Hippocampal formation (tissue), 2 donors: ENCODE measurements around the gene C6orf163.

Source experiments
- DNase-seq, 2 donors: peaks; one replicate each; lab custom pipeline; 2025; lab: John Stamatoyannopoulos, UW

C6orf163 gene

DNA sequence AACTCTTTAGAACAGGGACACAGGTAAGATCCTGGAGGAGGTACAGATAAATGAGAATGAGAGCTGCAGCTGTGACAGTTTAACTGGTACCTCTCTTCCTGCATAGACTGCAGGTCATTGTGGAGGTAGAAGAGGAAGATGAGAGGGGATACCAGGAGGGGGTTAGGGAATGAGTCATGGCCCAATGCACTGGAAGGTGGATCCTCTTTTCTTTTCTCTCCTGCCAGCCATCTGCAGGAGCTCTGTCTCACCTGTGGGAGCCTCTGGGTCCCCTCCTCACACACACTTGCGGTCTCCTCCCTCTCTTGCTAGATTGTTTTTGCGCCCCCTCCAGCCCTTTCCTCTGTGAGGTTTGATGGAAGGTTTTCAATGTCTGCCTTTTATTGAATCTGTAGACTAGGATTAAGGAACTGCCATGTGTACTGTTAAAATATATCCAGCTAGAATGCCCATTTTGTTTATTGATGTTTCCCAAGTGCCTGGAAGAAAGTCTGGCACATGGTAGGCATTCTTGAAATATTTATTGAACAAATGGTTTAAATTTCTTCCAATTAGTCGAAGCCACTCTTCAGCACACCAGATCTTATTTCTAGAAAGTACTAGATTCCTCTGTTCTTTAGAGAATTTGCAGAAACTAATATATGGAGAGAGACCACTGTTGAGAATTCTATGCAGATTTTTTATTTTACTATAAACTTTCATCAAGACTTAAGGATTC is 13.0 kb downstream of the C6orf163 start:
- no peak for DNase-seq

GRCh38 chr6:87364602-87365252 is 20.1 kb downstream of the C6orf163 start:
- DNase-seq: no peak

DNA sequence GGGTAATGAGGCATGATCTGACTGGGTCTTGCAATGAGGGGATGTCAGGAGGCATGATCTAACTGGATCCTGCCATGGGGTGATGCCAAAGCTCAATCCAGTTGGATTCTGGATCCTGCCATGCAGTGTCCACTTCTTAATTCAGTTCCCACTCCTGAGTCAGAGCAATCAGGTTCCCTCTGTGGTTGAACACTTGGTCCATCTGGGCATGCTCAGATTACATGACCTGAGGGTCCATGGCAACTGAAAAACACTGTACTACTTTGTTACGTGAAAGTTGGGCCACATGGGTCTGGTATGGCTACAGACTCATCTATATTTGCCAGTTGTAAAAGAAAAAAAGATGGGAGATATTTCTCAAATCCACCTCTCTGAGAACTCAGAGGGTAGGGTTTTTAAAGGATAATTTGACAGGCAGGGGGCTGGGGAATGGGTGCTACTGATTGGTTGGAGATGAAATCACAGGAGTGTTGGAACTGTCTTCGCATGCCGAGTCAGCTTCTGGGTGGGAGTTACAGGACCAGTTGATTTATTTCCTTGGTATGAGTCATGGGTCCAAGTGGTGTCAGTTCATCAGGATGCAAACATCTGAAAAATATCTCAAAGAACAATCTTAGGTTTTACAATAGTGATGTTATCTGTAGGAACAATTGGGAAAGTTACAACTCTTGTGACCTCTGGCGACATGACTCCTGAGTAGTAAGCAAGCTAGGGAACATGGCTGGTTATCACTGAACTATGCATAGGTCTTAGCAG is 21.6 kb downstream of the C6orf163 start:
- DNase-seq: no peak

GRCh38 chr6:87366899-87367298 is 22.3 kb downstream of the C6orf163 start:
- no peak for DNase-seq

DNA sequence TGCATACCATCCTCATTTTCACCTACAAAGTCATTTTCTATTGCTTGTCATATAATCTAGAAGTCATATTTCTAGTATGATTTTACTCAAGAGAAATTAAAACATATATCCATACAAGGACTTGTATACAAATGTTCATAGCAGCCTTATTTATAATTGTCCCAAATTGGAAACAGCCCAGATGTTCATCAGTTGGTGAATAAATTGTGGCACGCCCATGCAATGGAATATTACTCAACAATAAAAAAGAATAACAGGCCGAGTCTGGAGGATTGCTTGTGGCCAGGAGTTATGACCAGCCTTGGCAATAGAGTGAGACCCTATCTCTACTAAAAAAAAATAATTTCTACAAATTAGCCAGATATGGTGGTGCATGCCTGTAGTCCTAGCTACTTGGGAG is 28.8 kb downstream of the C6orf163 start:
- no peak for DNase-seq

DNA sequence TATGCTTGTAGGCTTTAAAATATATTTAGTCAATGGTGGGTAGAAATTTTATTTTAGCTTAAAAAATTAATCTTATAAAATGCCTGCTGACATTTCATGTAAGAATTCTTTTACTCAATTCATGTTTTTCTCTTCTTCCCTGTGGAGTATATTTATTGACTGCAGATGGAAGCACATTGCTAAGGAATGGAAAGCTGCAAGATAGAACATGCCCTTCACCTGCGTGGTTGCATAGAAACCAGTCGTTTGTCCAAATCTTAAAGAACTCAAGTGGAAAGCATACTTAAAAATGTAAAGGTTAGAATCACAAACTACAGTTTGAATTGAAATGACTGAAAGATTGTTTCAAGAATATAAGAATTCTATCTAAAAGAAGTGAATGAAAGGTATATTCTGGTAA is 30.7 kb downstream of the C6orf163 start:
- no peak for DNase-seq

GRCh38 chr6:87376643-87377042 is 32.0 kb downstream of the C6orf163 start:
- no peak for DNase-seq

DNA sequence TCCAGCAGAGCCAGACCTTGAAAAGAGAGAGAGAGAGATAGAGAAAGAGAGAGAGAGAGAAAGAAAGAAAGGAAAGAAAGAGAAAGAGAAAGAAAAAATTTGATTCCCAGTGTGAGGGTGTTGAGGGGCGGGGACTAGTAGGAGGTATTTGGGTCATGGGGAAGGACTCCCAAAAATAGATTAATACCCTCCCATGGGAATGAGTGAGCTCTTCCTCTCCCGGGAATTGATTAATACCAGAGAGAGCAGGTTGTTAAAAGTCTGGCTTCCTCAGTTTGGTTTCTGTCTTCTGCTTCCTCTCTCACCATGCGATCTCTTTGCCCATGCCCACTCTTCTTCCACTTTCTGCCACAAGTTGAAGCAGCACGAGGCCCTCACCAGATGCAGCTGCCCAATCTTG is 34.3 kb downstream of the C6orf163 start:
- DNase-seq: no peak

GRCh38 chr6:87382861-87383260 is 38.2 kb downstream of the C6orf163 start:
- DNase-seq: no peak

GRCh38 chr6:87384038-87384437 is 39.4 kb downstream of the C6orf163 start:
- DNase-seq: no peak

DNA sequence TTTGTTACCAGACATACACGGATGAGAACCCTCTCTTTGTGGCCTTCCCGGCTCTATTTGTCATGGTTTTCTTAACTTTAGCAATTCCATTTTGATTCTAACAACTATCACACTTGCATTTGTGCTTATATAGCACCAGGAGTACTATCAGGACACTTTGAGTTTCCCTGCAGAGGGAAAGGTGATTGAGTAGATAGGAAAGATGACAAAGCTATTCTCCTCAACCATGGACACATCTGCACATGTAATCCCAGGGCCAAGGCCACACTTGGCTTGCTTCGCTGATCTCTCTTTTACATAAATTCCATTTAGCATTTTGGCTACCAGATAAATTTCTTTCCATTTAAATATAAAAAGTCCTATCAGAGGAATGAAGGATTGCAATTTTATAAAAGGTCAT is 39.8 kb downstream of the C6orf163 start:
- no peak for DNase-seq

GRCh38 chr6:87391334-87391733 is 46.7 kb downstream of the C6orf163 start:
- peak in 1 of 2 donors; percentile 2 for DNase-seq

DNA sequence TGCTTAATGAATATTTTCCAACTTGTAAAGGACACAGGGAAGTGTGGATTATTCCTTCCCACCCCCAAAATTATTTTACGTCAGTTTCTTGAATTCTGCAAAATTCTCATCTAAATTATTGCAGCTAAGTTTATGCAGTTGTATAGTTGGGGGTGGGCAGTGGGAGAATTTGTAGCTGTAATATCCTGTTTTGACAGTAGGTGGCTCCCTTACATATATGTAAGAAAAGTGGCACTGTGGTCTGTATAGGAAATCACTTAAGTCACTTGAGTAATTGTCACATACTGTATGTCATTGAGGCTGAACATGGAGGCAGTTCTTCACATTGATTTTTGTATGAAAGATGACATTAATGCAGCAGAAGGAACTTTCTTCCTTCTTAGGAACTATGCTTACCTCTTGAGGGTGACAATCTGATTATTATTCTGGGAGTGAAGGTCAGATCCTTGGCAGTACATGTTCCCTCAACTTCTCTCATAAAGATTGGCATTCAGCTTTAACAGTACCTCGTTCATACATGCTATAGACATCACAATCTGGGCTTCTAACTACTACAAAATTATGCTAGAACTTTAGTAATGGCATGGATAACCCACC is 48.5 kb downstream of the C6orf163 start:
- DNase-seq: peak in 1 of 2 donors; percentile 61

- no peak for DNase-seq
Observed at GRCh38 chr6:87395431-87395830, 50.8 kb downstream of the C6orf163 start.

- DNase-seq: no peak
Observed at GRCh38 chr6:87396595-87397392, 52.2 kb downstream of the C6orf163 start.

GRCh38 chr6:87397656-87398055 is 53.0 kb downstream of the C6orf163 start:
- DNase-seq: no peak

- DNase-seq: no peak
Observed at GRCh38 chr6:87401832-87402231, 57.2 kb downstream of the C6orf163 start.

GRCh38 chr6:87407561-87407900 is 62.9 kb downstream of the C6orf163 start:
- peak; percentile 45 to 73 for DNase-seq

DNA sequence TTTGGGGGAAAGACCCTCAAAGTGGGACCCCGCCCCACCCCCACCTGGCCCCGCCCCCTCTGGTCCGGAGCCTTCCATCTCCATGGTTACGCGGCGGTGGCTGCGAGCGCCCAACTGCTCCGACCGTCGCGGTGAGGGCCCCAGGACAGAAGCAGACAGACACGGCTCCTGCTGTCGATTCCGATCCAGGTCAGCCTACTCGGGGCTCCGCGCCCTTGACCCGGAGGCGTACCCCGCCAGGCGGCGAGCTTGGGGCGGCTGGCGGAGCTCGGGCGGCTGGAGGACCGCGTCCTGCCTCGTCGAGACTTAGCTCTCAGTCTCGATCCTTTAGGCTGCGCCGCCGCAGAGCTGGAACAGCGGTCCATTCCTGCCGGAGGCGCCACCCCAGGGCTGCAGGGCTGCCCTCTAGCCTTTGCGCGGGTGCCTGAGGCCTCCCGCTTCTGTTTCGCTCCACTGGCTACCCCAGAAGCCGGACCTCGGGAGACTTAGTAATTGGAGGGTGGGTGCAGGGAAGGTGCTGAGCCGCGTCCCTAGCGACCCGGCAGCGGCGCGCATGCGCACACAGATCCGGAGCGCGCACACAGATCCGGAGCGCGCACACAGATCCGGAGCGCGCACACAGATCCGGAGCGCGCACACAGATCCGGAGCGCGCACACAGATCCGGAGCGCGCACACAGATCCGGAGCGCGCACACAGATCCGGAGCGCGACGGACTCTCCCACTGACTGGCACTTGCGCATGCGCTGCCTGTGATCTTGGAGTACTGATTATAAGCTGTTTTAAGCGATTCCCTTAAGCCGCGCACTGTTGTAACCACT is 63.5 kb downstream of the C6orf163 start, which contains the start of gene CFAP206:
Gene CFAP206 (plus strand): TSS at position 72 of the 820 bp plus-strand sequence. CDS start 1,868 bp downstream, outside the sequence.
- DNase-seq: peak; percentile 73 to 82

- DNase-seq: no peak
Observed at GRCh38 chr6:87408721-87409155, 64.1 kb downstream of the C6orf163 start.
